PC-9 (cell line): ENCODE results near the gene TBP.

Source experiments
- EZH2 ChIP-seq: fragments of 200-600 bp; sonication (generic); IDR thresholded peaks from 2 replicates; pipeline ENCODE4 v1.8.0; 2017; ENCODE audit warnings: antibody characterized with exemption, low read depth
- TF ChIP-seq, protein P1 (sequence below): fragments of 200-600 bp; sonication (generic); conservative IDR thresholded peaks from 2 replicates; pipeline ENCODE4 v1.6.1; 2017; ENCODE audit warnings: mixed run types, antibody characterized with exemption, mild to moderate bottlenecking, moderate library complexity

DNA sequence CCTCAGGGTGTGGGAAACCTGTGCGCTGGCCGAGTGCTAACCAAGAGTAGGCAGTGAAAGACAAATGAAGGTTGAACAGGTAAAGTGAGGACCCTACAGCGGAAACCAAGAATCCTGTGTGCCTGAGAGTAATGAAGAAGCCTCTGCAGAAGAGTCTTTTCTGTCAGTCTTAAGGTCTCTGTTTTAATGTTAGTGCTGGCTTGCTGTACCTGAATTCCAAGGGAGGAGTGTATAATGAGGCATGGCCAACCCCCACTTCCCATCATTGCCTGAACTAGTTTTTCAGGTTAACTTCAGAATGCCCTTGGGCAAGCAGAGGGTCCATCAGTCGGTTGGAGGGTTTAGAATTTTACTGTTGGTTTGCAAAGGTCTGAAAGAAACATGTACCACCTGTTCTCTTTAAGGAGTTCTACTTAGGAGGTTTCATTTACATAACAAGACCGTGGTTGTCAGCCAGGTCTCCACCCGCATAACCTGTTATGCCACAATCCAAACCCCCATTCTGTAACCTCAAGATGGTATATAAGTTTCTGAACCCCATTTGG is 30.9 kb downstream of the TBP start:
- TF ChIP-seq, protein P1, sequence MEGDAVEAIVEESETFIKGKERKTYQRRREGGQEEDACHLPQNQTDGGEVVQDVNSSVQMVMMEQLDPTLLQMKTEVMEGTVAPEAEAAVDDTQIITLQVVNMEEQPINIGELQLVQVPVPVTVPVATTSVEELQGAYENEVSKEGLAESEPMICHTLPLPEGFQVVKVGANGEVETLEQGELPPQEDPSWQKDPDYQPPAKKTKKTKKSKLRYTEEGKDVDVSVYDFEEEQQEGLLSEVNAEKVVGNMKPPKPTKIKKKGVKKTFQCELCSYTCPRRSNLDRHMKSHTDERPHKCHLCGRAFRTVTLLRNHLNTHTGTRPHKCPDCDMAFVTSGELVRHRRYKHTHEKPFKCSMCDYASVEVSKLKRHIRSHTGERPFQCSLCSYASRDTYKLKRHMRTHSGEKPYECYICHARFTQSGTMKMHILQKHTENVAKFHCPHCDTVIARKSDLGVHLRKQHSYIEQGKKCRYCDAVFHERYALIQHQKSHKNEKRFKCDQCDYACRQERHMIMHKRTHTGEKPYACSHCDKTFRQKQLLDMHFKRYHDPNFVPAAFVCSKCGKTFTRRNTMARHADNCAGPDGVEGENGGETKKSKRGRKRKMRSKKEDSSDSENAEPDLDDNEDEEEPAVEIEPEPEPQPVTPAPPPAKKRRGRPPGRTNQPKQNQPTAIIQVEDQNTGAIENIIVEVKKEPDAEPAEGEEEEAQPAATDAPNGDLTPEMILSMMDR: no peak
- TF ChIP-seq EZH2: no peak
